ENCODE measurements around the gene DCDC2B. TPM values are rescaled to one million over a fixed set of nuclear protein-coding genes. Genes with fewer than 3 reads are reported as not detected.
A peak's percentile ranks its signal among the peaks of the same experiment; 100 is the strongest.

DCDC2B gene
- polyA plus RNA-seq, 2 donors = 0.06 TPM; not detected in 1

- Histone ChIP-seq H3K27me3 (ENCODE audit: control insufficient read depth in 1 of 2, insufficient read depth in 2 of 2, low read length in 2 of 2) (no peaks in the 10 kb centered on the region), H3K4me1 (ENCODE audit: control insufficient read depth in 2 of 2, insufficient read depth in 2 of 2, low read length in 1 of 2) (peaks cover 14 to 20% of the 10 kb centered on the region in 2 donors), H3K4me3 (ENCODE audit: low read depth in 1 of 2, low read length in 2 of 2) (peak overlapping the region; percentile 58 to 63), H3K36me3 (ENCODE audit: control insufficient read depth in 2 of 2, insufficient read depth in 2 of 2, low read length in 1 of 2) (peaks cover 0 to 10% of the 10 kb centered on the region in 2 donors), H3K9me3 (ENCODE audit: control insufficient read depth in 2 of 2, insufficient read depth in 1 of 2, low read depth in 1 of 2, low read length in 1 of 2) (no peaks in the 10 kb centered on the region), H3K27ac (ENCODE audit: low read depth in 2 of 2, low read length in 1 of 2) (peak overlapping the region; percentile 68 to 71)
- 2% methylated on average over 25 to 26 of the region's 26 CpGs for WGBS, 2 donors
Measured at GRCh38 chr1:32201011-32201855, 7.7 kb upstream of the DCDC2B start.

- Histone ChIP-seq H3K4me1 (ENCODE audit: control insufficient read depth in 2 of 2, insufficient read depth in 2 of 2, low read length in 1 of 2) (peaks cover 7 to 25% of the 10 kb centered on the region in 2 donors), H3K27me3 (ENCODE audit: control insufficient read depth in 1 of 2, insufficient read depth in 2 of 2, low read length in 2 of 2) (no peaks in the 10 kb centered on the region), H3K9me3 (ENCODE audit: control insufficient read depth in 2 of 2, insufficient read depth in 1 of 2, low read depth in 1 of 2, low read length in 1 of 2) (no peaks in the 10 kb centered on the region), H3K4me3 (ENCODE audit: low read depth in 1 of 2, low read length in 2 of 2) (peak overlapping the region; percentile 72 to 78), H3K36me3 (ENCODE audit: control insufficient read depth in 2 of 2, insufficient read depth in 2 of 2, low read length in 1 of 2) (no peaks in the 10 kb centered on the region), H3K27ac (ENCODE audit: low read depth in 2 of 2, low read length in 1 of 2) (no peak overlapping the region)
- 26 to 34% methylated on average over 26 of the region's 26 CpGs for WGBS, 2 donors
Measured at GRCh38 chr1:32204943-32205361, 3.9 kb upstream of the DCDC2B start.

- no peaks in the 10 kb centered on the region for H3K9me3 ChIP-seq (ENCODE audit: control insufficient read depth in 2 of 2, insufficient read depth in 1 of 2, low read depth in 1 of 2, low read length in 1 of 2)
- H3K36me3 ChIP-seq (ENCODE audit: control insufficient read depth in 2 of 2, insufficient read depth in 2 of 2, low read length in 1 of 2) = no peaks in the 10 kb centered on the region
- H3K27me3 ChIP-seq (ENCODE audit: control insufficient read depth in 1 of 2, insufficient read depth in 2 of 2, low read length in 2 of 2) = no peaks in the 10 kb centered on the region
- peak within 1 kb of the TSS; percentile 72 to 78 for H3K4me3 ChIP-seq (ENCODE audit: low read depth in 1 of 2, low read length in 2 of 2)
- H3K4me1 ChIP-seq (ENCODE audit: control insufficient read depth in 2 of 2, insufficient read depth in 2 of 2, low read length in 1 of 2) = peaks cover 7 to 25% of the 10 kb centered on the region in 2 donors
- peak within 1 kb of the TSS in 1 of 2 donors; percentile 37 for H3K27ac ChIP-seq (ENCODE audit: low read depth in 2 of 2, low read length in 1 of 2)
- whole genome bisulfite sequencing, 2 donors = 1 to 2% methylated on average over 73 to 77 of the region's 77 CpGs
Measured at GRCh38 chr1:32205401-32206370, 3.2 kb upstream of the DCDC2B start, which contains the start of gene IQCC. Gene IQCC, plus strand, starts transcription at chr1:32205671. Its CDS starts 11 bp downstream, at chr1:32205682.

- no peak overlapping the region for H3K27ac ChIP-seq (ENCODE audit: low read depth in 2 of 2, low read length in 1 of 2)
- 82 to 86% methylated on average over 6 of the region's 6 CpGs for WGBS, 2 donors
- no peaks in the 10 kb centered on the region for H3K27me3 ChIP-seq (ENCODE audit: control insufficient read depth in 1 of 2, insufficient read depth in 2 of 2, low read length in 2 of 2)
Measured at GRCh38 chr1:32208469-32208868, 420 bp upstream of the DCDC2B start.

GRCh38 chr1:32215629-32216480, 7.0 kb downstream of the DCDC2B start:
- Histone ChIP-seq H3K27me3 (ENCODE audit: control insufficient read depth in 1 of 2, insufficient read depth in 2 of 2, low read length in 2 of 2) (no peaks in the 10 kb centered on the region), H3K4me3 (ENCODE audit: low read depth in 1 of 2, low read length in 2 of 2) (no peak overlapping the region), H3K9me3 (ENCODE audit: control insufficient read depth in 2 of 2, insufficient read depth in 1 of 2, low read depth in 1 of 2, low read length in 1 of 2) (no peaks in the 10 kb centered on the region), H3K4me1 (ENCODE audit: control insufficient read depth in 2 of 2, insufficient read depth in 2 of 2, low read length in 1 of 2) (peaks cover 0 to 2% of the 10 kb centered on the region in 2 donors), H3K27ac (ENCODE audit: low read depth in 2 of 2, low read length in 1 of 2) (peak overlapping the region in 1 of 2 donors; percentile 28), H3K36me3 (ENCODE audit: control insufficient read depth in 2 of 2, insufficient read depth in 2 of 2, low read length in 1 of 2) (peaks cover 0 to 15% of the 10 kb centered on the region in 2 donors)
- 72 to 75% methylated on average over 10 of the region's 10 CpGs for WGBS, 2 donors

More at GRCh38 chr1:32208469-32208868, 420 bp upstream of the DCDC2B start:
- no peak overlapping the region for H3K4me3 ChIP-seq (ENCODE audit: low read depth in 1 of 2, low read length in 2 of 2)
- peaks cover 3 to 20% of the 10 kb centered on the region in 2 donors for H3K4me1 ChIP-seq (ENCODE audit: control insufficient read depth in 2 of 2, insufficient read depth in 2 of 2, low read length in 1 of 2)
- no peaks in the 10 kb centered on the region for H3K36me3 ChIP-seq (ENCODE audit: control insufficient read depth in 2 of 2, insufficient read depth in 2 of 2, low read length in 1 of 2)
- H3K9me3 ChIP-seq (ENCODE audit: control insufficient read depth in 2 of 2, insufficient read depth in 1 of 2, low read depth in 1 of 2, low read length in 1 of 2) = no peaks in the 10 kb centered on the region

DNA sequence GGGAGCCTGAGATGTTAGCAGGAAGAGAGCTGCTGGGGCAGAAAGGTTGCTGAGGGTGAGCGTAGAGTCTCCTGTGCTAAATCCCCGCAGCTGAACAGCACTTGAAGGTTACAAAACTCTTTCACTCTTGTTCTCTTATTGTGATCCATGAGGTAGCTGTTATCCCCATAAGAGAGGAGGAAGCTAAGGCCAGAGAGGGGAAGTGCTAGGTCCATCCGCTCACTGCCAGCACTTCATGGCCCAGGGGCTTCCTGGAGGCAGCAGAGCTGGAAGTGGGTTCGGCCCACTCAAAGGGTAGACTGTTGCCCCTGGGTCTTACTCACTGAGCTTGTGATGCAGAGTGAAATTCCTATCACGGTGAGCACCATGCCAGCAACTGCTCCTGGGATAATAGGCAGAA, 7.7 kb downstream of the DCDC2B start:
- Histone ChIP-seq H3K9me3 (ENCODE audit: control insufficient read depth in 2 of 2, insufficient read depth in 1 of 2, low read depth in 1 of 2, low read length in 1 of 2) (no peaks in the 10 kb centered on the region), H3K4me1 (ENCODE audit: control insufficient read depth in 2 of 2, insufficient read depth in 2 of 2, low read length in 1 of 2) (peaks cover 2 to 7% of the 10 kb centered on the region in 2 donors), H3K36me3 (ENCODE audit: control insufficient read depth in 2 of 2, insufficient read depth in 2 of 2, low read length in 1 of 2) (peaks cover 0 to 15% of the 10 kb centered on the region in 2 donors), H3K27me3 (ENCODE audit: control insufficient read depth in 1 of 2, insufficient read depth in 2 of 2, low read length in 2 of 2) (no peaks in the 10 kb centered on the region), H3K4me3 (ENCODE audit: low read depth in 1 of 2, low read length in 2 of 2) (no peak overlapping the region), H3K27ac (ENCODE audit: low read depth in 2 of 2, low read length in 1 of 2) (peak overlapping the region in 1 of 2 donors; percentile 30)
- WGBS, 2 donors = 90 to 91% methylated on average over 5 of the region's 5 CpGs

DNA sequence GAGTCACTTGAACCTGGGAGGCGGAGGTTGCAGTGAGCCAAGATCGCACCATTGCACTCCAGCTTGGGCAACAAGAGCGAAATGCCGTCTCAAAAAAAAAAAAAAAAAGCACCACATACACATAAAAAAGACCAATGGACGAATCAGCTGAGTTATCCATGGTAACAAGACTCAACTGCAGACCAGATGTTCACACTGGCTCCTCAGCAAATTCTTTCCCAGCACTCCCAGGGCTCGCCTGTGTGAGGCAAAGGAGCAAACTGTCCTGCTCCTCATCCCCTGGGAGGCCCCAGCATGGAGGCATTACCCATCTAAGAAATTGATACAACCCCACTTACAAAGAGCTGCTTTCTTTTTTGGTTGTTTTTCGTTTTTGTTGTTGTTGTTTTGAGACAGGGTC, 10.1 kb downstream of the DCDC2B start:
- Histone ChIP-seq H3K27ac (ENCODE audit: low read depth in 2 of 2, low read length in 1 of 2) (no peak overlapping the region), H3K4me3 (ENCODE audit: low read depth in 1 of 2, low read length in 2 of 2) (no peak overlapping the region), H3K36me3 (ENCODE audit: control insufficient read depth in 2 of 2, insufficient read depth in 2 of 2, low read length in 1 of 2) (peaks cover 0 to 16% of the 10 kb centered on the region in 2 donors), H3K27me3 (ENCODE audit: control insufficient read depth in 1 of 2, insufficient read depth in 2 of 2, low read length in 2 of 2) (no peaks in the 10 kb centered on the region), H3K4me1 (ENCODE audit: control insufficient read depth in 2 of 2, insufficient read depth in 2 of 2, low read length in 1 of 2) (peaks cover 2 to 11% of the 10 kb centered on the region in 2 donors), H3K9me3 (ENCODE audit: control insufficient read depth in 2 of 2, insufficient read depth in 1 of 2, low read depth in 1 of 2, low read length in 1 of 2) (no peaks in the 10 kb centered on the region)
- WGBS, 2 donors = 87 to 89% methylated on average over 7 of the region's 7 CpGs

DNA sequence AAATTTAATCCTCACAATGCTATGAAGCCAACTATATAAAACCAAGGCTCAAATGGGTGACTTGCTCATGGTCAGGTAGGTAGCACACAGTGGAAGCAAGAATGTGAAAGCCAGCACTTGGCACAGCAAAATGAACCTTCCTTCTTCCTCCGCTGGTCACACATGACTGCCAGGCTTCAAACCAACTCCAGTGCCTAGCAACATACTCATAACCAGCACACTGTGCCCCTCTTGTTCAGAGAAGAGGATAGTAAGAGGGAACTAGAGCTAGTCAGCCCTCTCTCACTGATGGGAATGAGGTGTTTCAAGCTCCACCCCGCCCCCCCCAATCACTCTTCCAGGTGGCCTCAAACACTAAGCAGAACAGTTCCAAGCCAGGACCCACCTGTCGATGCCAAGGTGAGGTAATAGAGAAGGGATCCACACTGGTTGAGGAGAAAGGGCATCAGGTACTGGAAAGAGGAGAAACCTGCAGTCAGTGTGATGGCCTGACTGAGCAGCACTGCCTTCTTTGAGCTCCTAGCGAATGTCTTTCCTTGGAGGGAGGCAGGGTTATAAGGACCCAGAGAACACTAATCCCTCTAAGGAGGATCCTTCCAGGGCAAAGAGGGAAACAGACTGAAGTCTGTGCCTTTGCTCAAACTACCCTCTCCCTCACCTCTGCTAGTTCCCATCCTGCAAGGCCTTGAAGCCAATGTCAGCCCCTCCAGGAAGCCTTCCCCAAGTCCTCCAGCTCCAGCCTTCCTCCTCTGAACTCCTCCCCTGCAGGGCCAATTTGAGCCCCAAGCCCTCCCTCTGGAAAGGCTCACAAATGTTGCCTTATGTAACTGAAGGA, 12.1 kb downstream of the DCDC2B start:
- no peaks in the 10 kb centered on the region for H3K9me3 ChIP-seq (ENCODE audit: control insufficient read depth in 2 of 2, insufficient read depth in 1 of 2, low read depth in 1 of 2, low read length in 1 of 2)
- H3K27ac ChIP-seq (ENCODE audit: low read depth in 2 of 2, low read length in 1 of 2) = peak overlapping the region; percentile 12 to 63
- H3K4me1 ChIP-seq (ENCODE audit: control insufficient read depth in 2 of 2, insufficient read depth in 2 of 2, low read length in 1 of 2) = peaks cover 2 to 11% of the 10 kb centered on the region in 2 donors
- 82 to 83% methylated on average over 4 of the region's 4 CpGs for WGBS, 2 donors
- peak overlapping the region; percentile 11 to 92 for H3K4me3 ChIP-seq (ENCODE audit: low read depth in 1 of 2, low read length in 2 of 2)
- H3K27me3 ChIP-seq (ENCODE audit: control insufficient read depth in 1 of 2, insufficient read depth in 2 of 2, low read length in 2 of 2) = no peaks in the 10 kb centered on the region
- peaks cover 0 to 14% of the 10 kb centered on the region in 2 donors for H3K36me3 ChIP-seq (ENCODE audit: control insufficient read depth in 2 of 2, insufficient read depth in 2 of 2, low read length in 1 of 2)
